T1000 (cell line): Measurements from ENCODE around the gene HP1BP3.

Source experiments
- DNase-seq: peaks from one replicate; lab custom pipeline; 2025; ENCODE audit warnings: mixed read lengths; lab: John Stamatoyannopoulos, UW

The HP1BP3 gene

GRCh38 chr1:20711285-20712214 is 75.6 kb downstream of the HP1BP3 start:
- DNase-seq, result no peak

DNA sequence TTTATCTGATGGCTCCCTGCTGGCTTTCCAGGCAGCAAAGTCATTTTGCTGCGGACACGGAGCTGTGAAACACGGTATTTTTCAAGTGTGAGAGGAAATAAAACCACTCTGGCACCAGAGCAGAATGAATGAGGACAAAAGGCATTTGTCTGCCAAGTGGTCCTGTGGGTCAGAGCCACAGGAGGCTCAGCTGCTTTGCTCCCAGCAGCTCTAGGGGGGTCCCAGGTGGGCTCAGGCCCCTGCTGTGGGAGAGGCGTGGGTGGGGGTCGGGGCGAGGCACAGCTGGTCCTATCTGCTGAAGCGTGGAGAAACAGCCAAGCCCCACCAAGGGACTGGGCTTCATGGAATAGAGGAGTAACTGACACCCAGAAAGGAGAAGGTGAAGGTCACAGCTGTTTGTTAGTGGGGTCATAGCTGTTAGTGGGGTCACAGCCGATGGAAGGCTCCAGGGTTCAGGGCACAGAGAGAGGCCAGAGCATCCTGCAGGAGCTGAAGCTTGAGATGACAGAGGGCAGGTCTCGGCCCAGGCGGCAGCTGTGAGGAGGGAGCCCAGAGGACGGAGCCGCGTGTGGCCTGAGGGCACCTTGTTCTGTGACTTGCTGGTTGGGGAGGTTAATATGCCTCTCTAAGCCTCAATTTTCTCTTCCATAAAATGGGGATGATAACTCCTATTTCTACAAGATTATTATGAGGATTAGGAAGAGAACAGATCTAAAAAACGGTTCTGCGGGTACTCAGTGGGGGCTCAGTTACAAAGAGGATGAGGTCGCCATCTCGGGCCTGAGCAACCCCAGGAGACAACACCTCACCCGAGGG is 76.4 kb downstream of the HP1BP3 start:
- no peak for DNase-seq

- DNase-seq, result no peak
These were observed 77.2 kb downstream of the HP1BP3 start for GRCh38 chr1:20709868-20710267.

GRCh38 chr1:20708891-20709290 is 78.2 kb downstream of the HP1BP3 start:
- DNase-seq, result no peak

DNA sequence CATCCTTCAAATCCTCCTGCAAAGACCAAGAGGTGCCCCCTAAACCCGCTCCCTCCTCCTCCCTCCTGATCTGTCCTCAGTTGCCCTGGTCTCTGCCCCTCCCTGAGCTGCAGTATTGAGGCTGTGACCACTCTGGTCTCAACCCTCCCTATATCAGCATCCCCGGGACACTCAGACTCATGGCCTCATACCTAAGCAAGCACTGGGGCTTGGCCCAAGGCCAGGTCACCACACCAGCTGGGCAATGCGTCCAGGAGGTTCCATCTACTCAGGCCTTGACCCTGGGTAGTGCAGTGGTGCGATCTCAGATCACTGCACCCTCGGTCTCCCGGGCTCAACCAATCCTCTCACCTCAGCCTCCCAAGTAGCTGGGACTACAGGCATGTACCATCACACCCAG is 79.0 kb downstream of the HP1BP3 start:
- no peak for DNase-seq

DNA sequence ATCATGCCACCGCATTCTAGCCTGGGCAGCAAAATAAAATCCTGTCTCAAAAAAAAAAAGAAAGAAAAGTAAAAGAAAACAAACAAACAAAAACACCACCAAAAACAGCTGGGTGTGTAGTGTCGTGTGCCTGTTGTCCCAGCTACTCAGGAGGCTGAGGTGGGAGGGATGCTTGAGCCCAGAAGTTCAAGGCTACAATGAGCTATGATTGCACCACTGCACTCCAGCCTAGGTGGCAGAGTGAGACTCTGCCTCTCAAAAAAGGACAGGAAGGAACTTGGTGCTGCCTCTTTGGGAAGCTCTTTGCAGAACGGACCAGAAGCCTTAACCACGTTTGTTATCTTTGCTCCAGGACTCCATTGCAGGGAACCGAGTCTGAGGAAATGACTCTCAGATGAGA is 80.3 kb downstream of the HP1BP3 start:
- DNase-seq, result no peak

GRCh38 chr1:20705203-20705755 is 81.8 kb downstream of the HP1BP3 start:
- no peak for DNase-seq

DNA sequence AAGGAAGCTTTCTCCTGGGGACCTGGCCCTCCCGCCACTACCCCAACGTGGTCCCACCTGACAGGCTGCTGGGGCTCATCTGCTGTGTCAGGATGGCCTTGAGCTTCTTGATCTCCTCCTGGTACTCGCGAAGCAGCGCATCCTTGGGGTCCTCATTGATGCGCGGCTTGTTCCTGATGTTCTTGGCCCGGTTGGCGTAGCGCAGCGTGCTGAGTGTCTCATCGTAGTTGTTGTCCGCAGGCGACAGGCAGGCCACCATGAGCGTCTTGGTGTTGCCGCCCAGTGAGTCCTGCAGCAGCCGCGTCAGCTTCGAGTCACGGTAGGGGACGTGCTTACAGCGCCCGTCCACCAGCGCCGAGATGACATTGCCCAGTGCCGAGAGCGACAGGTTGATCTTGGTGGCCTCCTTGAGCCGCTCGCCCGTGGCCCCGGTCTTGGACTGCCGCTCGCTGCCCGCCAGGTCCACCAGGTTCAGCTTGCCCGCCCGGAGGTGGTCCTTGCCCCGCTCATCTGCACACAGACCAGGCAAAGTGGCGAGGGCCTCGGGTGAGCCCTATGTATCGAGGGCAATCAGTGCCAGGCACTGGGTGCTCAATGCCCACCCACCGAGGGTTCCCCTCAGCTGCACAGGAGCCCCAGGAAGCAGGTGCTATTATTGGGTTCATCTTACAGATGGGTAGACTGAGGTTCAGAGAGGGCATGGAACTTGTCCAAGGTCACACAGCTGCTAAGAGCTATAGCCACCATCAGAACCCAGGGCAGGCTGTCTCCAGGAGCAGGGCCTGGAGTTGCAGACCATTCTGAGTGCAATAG is 82.5 kb downstream of the HP1BP3 start:
- no peak for DNase-seq

DNA sequence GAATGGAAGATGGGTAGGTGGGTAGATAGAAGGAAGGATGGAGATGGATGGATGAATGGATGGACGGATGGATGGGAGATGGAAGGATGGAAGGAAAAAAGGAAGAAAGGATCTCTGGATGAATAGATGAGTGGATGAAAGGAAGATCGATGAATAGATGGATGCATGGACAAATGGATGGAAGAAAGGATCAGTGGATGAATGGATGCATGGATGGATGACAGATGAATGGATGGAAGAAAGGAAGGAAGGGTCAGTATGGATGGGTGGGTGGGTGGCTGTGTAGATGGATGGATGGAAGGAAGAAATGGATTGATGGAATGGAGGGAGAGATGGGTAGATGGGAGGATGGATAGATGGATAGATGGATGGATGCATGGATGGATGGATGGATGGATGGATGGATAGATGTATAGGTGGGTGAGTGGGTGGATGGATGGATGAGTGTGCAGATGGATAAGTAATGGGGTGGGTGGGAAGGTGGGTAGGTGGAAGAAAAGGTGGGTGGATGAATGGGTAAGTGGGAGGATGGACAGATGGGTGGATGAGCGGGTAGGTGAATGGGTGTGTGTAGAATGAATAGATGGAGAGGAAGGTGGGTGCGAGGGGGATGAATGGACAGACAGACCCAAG is 83.9 kb downstream of the HP1BP3 start:
- no peak for DNase-seq

GRCh38 chr1:20702416-20702815 is 84.7 kb downstream of the HP1BP3 start:
- no peak for DNase-seq

- DNase-seq, result no peak
These were observed 85.3 kb downstream of the HP1BP3 start for GRCh38 chr1:20701847-20702246.

DNA sequence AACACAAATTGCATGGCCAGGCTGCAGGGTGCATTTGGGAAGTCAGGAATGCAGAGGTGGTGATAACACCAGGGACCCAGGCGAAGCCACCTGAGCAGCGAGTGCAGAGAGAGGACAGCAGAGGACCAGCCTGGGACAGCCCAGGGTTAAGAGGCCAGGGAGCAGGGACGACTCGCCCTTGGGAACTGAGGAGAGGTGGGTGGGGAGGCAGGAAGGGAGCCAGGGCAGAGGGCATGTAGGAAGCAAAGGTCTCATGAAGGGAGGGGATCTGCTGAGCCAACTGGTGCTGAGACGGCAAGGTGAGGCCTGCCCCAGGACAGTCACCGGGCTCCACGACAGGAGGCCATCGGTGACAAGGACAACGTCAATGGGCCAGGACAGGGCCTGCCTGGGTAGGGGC is 85.7 kb downstream of the HP1BP3 start:
- no peak for DNase-seq

DNA sequence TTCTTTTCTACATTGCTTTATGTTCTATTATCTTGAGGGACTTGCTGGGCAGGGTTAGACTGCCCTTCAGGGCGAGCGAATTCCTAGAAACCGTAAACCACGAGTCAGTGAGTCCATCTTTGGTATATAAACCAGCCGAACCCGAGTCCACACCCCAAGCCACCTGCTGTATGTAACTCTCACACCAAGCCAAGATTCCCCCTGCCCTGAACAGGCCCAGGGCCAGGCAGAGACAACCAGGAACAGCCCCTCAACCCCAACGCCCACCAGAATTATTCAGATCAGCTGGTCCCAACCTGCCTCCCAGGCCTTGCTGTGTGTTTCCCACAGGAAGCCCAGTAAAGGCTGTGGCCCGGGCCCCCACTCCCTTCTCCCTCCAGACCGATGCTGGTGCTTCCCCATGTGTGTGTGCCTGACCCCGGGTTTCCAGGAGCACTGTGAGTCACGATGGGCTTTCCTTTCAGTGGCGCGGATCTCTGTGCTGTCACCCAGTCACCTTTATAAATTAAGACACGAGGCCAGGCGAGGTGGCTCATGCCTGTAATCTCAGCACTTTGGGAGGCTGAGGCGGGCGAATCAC is 86.4 kb downstream of the HP1BP3 start:
- DNase-seq, result no peak

DNA sequence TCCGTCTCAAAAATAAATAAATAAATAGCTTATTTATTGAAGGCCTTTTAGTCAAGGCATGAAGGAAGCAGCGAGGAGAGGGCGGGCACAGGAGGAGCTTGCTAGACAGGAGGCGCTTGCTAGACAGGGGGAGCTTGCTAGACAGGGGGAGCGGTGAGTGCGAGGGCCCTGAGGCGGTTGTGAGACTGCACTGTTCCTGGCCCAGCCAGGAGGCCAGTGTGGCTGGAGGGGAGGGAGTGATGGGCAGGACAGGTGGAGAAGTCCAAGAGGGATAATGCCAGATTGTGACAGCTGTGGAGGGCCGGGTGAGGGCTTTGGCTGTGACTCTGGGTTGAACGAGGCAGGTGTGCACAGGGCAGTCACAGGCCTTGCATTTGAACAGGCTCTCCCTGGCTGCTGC is 87.5 kb downstream of the HP1BP3 start:
- DNase-seq, result no peak

- peak; percentile 28 for DNase-seq
These were observed 88.8 kb downstream of the HP1BP3 start for GRCh38 chr1:20698195-20698910.

- DNase-seq, result no peak
These were observed 89.5 kb downstream of the HP1BP3 start for GRCh38 chr1:20697563-20697962.

GRCh38 chr1:20696397-20697333 is 90.4 kb downstream of the HP1BP3 start:
- DNase-seq, result peak; percentile 95

DNA sequence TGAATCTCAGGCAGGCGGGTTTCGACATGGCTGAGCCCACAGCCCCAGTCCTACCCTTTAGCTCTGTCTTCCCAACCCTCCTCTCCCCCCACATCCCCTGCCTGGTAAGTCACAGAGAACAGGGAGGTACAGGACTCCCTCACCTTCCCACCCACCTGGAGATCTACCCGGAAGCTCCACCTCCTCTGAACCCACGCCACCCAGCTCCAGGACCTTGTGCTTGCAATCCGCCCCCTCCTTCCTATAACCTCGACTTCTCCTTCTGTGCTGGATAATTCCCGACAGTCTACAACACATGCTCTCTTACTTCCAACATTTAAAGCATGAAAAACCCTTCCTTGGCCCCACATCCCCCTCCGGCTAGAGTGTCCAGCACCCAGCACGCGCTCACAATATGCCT is 91.6 kb downstream of the HP1BP3 start:
- DNase-seq, result no peak

DNA sequence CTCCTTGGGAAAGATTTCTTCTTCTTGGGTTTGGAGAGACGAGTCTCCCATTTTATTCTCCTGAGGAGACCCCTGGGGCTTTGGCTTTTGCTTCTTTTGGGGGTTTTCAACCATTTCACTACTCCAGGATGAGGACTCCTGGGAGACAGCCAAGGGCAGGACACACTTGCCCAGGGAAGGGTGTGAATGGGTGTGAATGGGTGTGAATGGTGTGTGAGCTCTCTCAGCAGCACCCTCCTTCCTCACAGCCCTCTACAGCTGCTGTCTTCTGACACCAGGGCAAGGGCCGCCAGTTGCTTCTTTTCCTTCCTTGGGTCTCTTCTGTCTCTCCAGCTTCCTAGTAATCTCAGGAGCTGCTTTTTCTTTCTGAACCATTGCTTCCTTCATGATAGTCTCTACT is 93.5 kb downstream of the HP1BP3 start:
- no peak for DNase-seq
